Panc1 (cell line): ENCODE results near the gene REN.

Source experiments
- POLR2AphosphoS5 ChIP-seq: IDR thresholded peaks from 2 replicates; pipeline ENCODE4 v1.6.1; 2012; ENCODE audit warnings: mild to moderate bottlenecking, low read depth, low read length, moderate library complexity
- SIN3A ChIP-seq: IDR thresholded peaks from 2 replicates; pipeline ENCODE4 v1.6.1; 2012; ENCODE audit warnings: low read depth, mild to moderate bottlenecking, low read length, moderate library complexity, borderline replicate concordance; ENCODE audit not compliant: insufficient read depth
- TF ChIP-seq, protein P1 (sequence below): fragments of 450-650 bp; IDR thresholded peaks from 2 replicates; pipeline ENCODE4 v1.5.1; 2017; ENCODE audit warnings: mild to moderate bottlenecking
- TF ChIP-seq, protein P2 (sequence below), 2 experiments: IDR thresholded peaks; 2 replicates each; pipeline ENCODE4 v1.6.1; 2011 to 2012; ENCODE audit warnings: low read depth in 2 of 2, control low read depth in 1 of 2, low read length in 1 of 2, mild to moderate bottlenecking in 1 of 2, moderate library complexity in 1 of 2; ENCODE audit not compliant: insufficient read depth in 1 of 2

DNA sequence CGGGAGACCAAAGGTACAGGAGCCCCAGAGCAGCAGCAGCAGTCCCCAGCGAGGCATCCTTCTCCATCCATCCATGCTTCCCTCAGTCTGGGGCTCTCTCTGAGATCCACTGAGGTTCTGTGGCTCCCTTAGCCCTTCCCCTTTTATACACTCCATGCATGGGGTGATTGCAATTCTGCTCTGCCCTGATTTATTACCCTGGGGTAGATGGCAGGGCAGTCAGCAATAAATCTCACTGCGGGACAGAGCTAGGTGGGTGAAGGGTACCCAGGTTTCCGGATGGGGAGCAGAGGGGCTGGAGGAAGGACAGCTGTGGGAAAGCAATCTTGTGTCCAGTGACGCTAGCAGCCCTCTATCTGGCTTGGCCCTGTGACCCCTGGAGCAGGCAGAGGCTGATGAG lies at the start of gene REN:
- TF ChIP-seq, protein P1, sequence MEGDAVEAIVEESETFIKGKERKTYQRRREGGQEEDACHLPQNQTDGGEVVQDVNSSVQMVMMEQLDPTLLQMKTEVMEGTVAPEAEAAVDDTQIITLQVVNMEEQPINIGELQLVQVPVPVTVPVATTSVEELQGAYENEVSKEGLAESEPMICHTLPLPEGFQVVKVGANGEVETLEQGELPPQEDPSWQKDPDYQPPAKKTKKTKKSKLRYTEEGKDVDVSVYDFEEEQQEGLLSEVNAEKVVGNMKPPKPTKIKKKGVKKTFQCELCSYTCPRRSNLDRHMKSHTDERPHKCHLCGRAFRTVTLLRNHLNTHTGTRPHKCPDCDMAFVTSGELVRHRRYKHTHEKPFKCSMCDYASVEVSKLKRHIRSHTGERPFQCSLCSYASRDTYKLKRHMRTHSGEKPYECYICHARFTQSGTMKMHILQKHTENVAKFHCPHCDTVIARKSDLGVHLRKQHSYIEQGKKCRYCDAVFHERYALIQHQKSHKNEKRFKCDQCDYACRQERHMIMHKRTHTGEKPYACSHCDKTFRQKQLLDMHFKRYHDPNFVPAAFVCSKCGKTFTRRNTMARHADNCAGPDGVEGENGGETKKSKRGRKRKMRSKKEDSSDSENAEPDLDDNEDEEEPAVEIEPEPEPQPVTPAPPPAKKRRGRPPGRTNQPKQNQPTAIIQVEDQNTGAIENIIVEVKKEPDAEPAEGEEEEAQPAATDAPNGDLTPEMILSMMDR = no peak
- TF ChIP-seq POLR2AphosphoS5 (no peak), SIN3A (no peak)
- TF ChIP-seq, protein P2, sequence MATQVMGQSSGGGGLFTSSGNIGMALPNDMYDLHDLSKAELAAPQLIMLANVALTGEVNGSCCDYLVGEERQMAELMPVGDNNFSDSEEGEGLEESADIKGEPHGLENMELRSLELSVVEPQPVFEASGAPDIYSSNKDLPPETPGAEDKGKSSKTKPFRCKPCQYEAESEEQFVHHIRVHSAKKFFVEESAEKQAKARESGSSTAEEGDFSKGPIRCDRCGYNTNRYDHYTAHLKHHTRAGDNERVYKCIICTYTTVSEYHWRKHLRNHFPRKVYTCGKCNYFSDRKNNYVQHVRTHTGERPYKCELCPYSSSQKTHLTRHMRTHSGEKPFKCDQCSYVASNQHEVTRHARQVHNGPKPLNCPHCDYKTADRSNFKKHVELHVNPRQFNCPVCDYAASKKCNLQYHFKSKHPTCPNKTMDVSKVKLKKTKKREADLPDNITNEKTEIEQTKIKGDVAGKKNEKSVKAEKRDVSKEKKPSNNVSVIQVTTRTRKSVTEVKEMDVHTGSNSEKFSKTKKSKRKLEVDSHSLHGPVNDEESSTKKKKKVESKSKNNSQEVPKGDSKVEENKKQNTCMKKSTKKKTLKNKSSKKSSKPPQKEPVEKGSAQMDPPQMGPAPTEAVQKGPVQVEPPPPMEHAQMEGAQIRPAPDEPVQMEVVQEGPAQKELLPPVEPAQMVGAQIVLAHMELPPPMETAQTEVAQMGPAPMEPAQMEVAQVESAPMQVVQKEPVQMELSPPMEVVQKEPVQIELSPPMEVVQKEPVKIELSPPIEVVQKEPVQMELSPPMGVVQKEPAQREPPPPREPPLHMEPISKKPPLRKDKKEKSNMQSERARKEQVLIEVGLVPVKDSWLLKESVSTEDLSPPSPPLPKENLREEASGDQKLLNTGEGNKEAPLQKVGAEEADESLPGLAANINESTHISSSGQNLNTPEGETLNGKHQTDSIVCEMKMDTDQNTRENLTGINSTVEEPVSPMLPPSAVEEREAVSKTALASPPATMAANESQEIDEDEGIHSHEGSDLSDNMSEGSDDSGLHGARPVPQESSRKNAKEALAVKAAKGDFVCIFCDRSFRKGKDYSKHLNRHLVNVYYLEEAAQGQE (IDR thresholded peaks at IDR 0.05; ENCODE audit: insufficient read depth in 1 of 2, low read depth in 2 of 2, low read length in 1 of 2) = no peak
